Measurements from ENCODE around the gene CELA2B. TPM values are rescaled to one million over a fixed set of nuclear protein-coding genes. Genes with fewer than 3 reads are reported as not detected.
"Not testable (repeated sequence)": the region's sequence is repeated elsewhere in the genome, so short reads cannot be mapped to it uniquely, and the experiment has no call there.

Gene CELA2B
- total RNA-seq: not detected

DNA sequence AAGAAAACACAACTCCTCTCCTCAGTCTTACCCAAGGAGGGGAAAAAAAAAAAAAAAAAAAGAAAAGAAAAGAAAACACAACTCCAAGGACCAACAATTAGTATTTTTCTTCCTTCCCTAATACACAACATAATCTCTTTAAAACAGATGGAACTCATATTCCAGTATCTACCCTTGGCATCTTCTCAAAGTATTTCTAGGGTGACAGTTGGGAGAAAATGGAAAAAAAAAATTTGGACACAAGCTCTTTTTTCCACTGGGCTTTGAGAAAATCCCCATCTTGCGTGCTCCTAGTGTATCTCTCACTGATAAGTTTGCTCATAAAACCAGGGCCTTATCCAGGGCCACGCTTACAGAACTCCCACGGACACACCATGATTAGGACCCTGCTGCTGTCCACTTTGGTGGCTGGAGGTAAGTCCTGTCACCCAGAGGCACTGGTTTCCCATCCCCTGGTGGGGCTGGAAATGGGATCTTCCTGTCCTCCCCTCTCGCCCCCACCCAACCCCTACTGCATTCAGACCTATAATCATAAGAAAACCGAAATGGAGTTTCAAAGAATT lies at the start of gene CELA2B:
Gene CELA2B, plus strand, starts transcription at position 353 of the 563 bp plus-strand sequence. Its CDS starts 22 bp downstream, at position 375.
- Histone ChIP-seq H3K27ac (replicated peaks in 1 of 4) (no peak within 1 kb of the TSS), H3K4me1 (no peaks in the 10 kb centered on the region), H3K9me3 (no peaks in the 10 kb centered on the region), H3K27me3 (no peaks in the 10 kb centered on the region), H3K4me3 (no peak within 1 kb of the TSS), H3K36me3 (no peaks in the 10 kb centered on the region)
- no peak for DNase-seq (ENCODE audit: extremely low spot score)
- intact Hi-C loops (cut with DNase I): no loop called here
- 86% methylated on average over 5 of the region's 5 CpGs for WGBS
- TF ChIP-seq EP300 (IDR thresholded peaks at IDR 0.05) (no peak), POLR2A (IDR thresholded peaks at IDR 0.05; ENCODE audit: low read depth) (no peak), POLR2AphosphoS5 (IDR thresholded peaks at IDR 0.05) (no peak)
- TF ChIP-seq, protein P1, sequence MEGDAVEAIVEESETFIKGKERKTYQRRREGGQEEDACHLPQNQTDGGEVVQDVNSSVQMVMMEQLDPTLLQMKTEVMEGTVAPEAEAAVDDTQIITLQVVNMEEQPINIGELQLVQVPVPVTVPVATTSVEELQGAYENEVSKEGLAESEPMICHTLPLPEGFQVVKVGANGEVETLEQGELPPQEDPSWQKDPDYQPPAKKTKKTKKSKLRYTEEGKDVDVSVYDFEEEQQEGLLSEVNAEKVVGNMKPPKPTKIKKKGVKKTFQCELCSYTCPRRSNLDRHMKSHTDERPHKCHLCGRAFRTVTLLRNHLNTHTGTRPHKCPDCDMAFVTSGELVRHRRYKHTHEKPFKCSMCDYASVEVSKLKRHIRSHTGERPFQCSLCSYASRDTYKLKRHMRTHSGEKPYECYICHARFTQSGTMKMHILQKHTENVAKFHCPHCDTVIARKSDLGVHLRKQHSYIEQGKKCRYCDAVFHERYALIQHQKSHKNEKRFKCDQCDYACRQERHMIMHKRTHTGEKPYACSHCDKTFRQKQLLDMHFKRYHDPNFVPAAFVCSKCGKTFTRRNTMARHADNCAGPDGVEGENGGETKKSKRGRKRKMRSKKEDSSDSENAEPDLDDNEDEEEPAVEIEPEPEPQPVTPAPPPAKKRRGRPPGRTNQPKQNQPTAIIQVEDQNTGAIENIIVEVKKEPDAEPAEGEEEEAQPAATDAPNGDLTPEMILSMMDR (IDR thresholded peaks at IDR 0.05): no peak

DNA sequence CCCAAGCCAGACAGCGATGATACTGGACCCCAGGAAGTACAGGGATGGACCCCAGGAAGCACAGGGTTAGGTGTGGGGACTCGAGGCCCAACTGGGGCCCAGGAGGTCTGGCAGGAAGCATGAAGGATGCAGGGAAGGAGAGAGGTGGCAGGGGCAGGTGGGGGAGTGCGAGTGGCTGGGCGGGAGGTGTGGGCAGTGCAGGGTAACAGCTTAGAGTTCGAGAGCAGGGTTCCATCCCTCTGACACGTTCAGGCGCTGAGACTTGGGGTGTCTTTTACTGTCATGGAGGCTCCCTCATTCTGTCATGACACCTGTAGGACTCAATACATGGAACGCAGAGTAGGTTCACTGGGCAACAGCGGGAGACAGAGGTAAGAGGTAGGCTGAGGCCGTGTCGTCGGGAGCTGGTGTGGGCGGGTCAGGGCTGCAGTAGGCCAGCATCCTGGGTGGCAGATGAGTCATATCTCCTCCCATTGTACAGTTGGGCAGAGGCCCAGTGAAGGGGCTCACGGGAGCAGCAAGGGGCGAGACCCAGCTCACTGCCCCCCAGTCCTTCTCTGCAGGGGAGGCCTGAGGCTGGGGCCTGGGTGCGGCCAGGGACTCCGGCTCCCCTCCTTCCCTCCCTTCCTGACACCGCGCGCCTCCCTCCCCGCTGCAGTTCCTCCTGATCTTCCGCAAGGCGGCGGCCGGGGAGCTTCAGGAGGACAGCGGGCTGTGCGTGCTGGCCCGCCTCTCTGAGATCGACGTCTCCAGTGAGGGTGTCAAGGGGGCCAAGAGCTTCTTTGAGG lies 49.2 kb upstream of the CELA2B start:
- no peak for DNase-seq (ENCODE audit: extremely low spot score)
- intact Hi-C loops (cut with DNase I): no loop called here
- Histone ChIP-seq H3K36me3 (peaks cover 5 to 56% (median 40%) of the 10 kb centered on the region in 4 donors), H3K27ac (replicated peaks in 1 of 4) (peak overlapping the region; percentile 38 to 71 (median 64)), H3K4me1 (peaks cover 17 to 34% (median 28%) of the 10 kb centered on the region in 4 donors), H3K4me3 (peak overlapping the region; percentile 33 to 41 (median 36)), H3K9me3 (no peaks in the 10 kb centered on the region), H3K27me3 (no peaks in the 10 kb centered on the region)
- TF ChIP-seq POLR2A (IDR thresholded peaks at IDR 0.05; ENCODE audit: low read depth): no peak
- TF ChIP-seq, protein P1 (IDR thresholded peaks at IDR 0.05): peak; percentile 43 to 70 (median 45)
- 79% methylated on average over 13 of the region's 30 CpGs for WGBS

DNA sequence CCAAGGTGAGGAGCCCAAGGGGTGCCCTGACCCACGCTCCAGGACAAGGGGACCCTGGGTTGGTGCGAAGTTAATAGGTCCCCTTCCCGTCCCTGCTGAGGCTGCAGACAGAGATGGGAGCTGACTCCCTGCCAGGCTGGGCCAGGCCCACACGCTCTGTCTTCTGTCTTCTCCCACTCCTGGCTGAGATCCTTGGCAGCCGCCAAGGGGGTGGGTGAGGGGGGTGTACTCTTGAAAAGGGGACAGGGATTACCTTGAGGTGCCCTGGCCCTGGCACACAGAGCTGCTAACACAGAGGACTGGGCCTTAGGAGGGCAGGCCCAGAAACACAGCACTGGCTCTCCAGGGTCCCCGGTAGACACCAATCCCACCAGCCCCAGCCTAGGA lies 48.6 kb upstream of the CELA2B start:
- Histone ChIP-seq H3K4me3 (peak overlapping the region; percentile 33 to 41 (median 36)), H3K4me1 (peaks cover 17 to 30% (median 25%) of the 10 kb centered on the region in 4 donors), H3K36me3 (peaks cover 5 to 56% (median 40%) of the 10 kb centered on the region in 4 donors), H3K27ac (replicated peaks in 1 of 4) (peak overlapping the region; percentile 38 to 71 (median 64)), H3K27me3 (no peaks in the 10 kb centered on the region), H3K9me3 (no peaks in the 10 kb centered on the region)
- WGBS: 20% methylated on average over 5 of the region's 6 CpGs
- peak in 1 of 2 donors; percentile 2 for TF ChIP-seq POLR2AphosphoS5 (IDR thresholded peaks at IDR 0.05)
- no peak for TF ChIP-seq EP300 (IDR thresholded peaks at IDR 0.05)
- TF ChIP-seq, protein P1 (IDR thresholded peaks at IDR 0.05): peak in 1 of 3 experiments; percentile 5
- intact Hi-C loops (cut with DNase I): no loop called here
- DNase-seq (ENCODE audit: extremely low spot score): no peak

DNA sequence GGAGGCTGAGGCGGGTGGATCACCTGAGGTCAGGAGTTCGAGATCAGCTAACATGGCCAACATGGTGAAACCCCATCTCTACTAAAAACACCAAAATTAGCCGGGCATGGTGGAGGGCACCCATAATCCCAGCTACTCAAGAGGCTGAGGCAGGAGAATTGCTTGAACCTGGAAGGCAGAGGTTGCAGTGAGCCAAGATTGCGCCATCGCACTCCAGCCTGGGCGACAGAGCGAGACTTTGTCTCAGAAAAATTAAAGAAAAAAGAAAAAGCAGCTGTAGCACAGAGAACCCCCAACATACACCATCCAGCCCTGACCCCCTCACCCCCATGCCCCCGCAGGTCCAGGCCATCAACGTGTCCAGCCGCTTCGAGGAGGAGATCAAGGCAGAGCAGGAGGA lies 47.7 kb upstream of the CELA2B start:
- H3K27ac ChIP-seq (replicated peaks in 1 of 4); DNase-seq (ENCODE audit: extremely low spot score); H3K27me3 ChIP-seq; H3K9me3 ChIP-seq; intact Hi-C loops (cut with DNase I); H3K4me3 ChIP-seq: not testable (repeated sequence)
- Histone ChIP-seq H3K36me3 (peaks cover 5 to 56% (median 40%) of the 10 kb centered on the region in 4 donors), H3K4me1 (peaks cover 17 to 31% (median 25%) of the 10 kb centered on the region in 4 donors)
- 94% methylated on average over 11 of the region's 11 CpGs for WGBS

DNA sequence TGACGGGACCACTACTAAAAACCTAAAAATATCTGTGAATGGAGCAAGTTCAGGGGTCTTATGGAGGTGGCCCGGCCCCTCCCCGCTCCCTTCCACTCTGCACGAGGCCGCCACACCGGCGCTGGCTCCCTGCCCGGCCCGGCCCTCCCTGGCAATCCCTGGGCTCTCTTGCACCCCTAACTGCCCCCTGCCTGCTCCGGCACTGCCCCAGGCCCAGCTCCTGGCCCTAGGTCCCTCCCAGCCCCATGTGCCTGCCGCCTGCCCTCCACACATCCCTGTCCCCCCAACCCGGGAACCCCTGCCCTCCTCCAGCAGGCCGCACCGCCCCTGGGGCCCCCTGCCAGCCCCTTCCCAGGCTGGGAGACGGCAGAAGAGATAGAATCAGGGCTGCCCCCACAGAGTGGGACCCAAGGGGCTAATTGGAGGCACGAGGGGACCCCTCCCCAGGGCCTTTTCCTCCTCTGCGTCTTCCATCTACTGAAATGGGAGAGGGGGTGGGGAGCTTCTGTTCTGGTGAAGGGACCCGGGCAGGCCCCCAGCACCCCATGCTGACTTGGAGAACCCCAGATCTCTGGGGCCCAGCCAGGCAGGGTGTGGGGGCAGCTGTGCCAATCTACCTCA lies 47.0 kb upstream of the CELA2B start:
- DNase-seq (ENCODE audit: extremely low spot score): no peak
- 85% methylated on average over 13 of the region's 18 CpGs for WGBS
- Histone ChIP-seq H3K27me3 (no peaks in the 10 kb centered on the region), H3K27ac (replicated peaks in 1 of 4) (no peak overlapping the region), H3K4me1 (peaks cover 17 to 31% (median 23%) of the 10 kb centered on the region in 4 donors), H3K9me3 (no peaks in the 10 kb centered on the region), H3K36me3 (peaks cover 5 to 56% (median 40%) of the 10 kb centered on the region in 4 donors), H3K4me3 (no peak overlapping the region)
- intact Hi-C loops (cut with DNase I): no loop called here
- no peak for TF ChIP-seq POLR2AphosphoS5 (IDR thresholded peaks at IDR 0.05)
- TF ChIP-seq, protein P1 (IDR thresholded peaks at IDR 0.05): no peak
- TF ChIP-seq POLR2A (IDR thresholded peaks at IDR 0.05; ENCODE audit: low read depth): no peak
- no peak for TF ChIP-seq EP300 (IDR thresholded peaks at IDR 0.05)

Measured in esophagus muscularis mucosa (tissue), 4 donors.